MCF 10A (cell line): ENCODE measurements around the gene NAPEPLD. TPM values are rescaled to one million over a fixed set of nuclear protein-coding genes. Genes with fewer than 3 reads are reported as not detected.

Source experiments
- BruUV-seq: library from RNA; stranded (reverse); fragments of 400-500 nt; replicated peaks from 2 replicates; lab custom pipeline; 2021; lab: Mats Ljungman, UMichigan
- CTCF ChIA-PET: fragments of 300-600 bp; sonication (Branson Sonifier 250); formaldehyde crosslinking; extraction: SDS; loops from one replicate; lab custom pipeline; 2021; ENCODE audit warnings: antibody characterized with exemption, inconsistent platforms; lab: Yijun Ruan, JAX
- POLR2A ChIA-PET: fragments of 300-600, 350-650 bp; sonication (Branson Sonifier 250); formaldehyde crosslinking; extraction: SDS; loops from one replicate; lab custom pipeline; 2020; ENCODE audit warnings: antibody characterized with exemption, inconsistent platforms; lab: Yijun Ruan, JAX
- DNase-seq: peaks from one replicate; pipeline ENCODE4 v3.0.0-alpha.2; 2018; ENCODE audit not compliant: unreplicated experiment
- H3K27ac Mint-ChIP-seq: one replicate; pipeline ENCODE4 v1.8.0; 2022; ENCODE audit warnings: mild to moderate bottlenecking, low read depth, mixed read lengths; ENCODE audit not compliant: unreplicated experiment
- H3K27me3 Mint-ChIP-seq: one replicate; pipeline ENCODE4 v1.8.0; 2022; ENCODE audit warnings: mixed read lengths; ENCODE audit not compliant: insufficient read depth, unreplicated experiment
- H3K36me3 Mint-ChIP-seq: one replicate; pipeline ENCODE4 v1.8.0; 2022; ENCODE audit warnings: mild to moderate bottlenecking, moderate library complexity, mixed read lengths; ENCODE audit not compliant: insufficient read depth, unreplicated experiment
- H3K4me1 Mint-ChIP-seq: one replicate; pipeline ENCODE4 v1.8.0; 2022; ENCODE audit warnings: mixed read lengths; ENCODE audit not compliant: insufficient read depth, unreplicated experiment
- H3K4me3 Mint-ChIP-seq: one replicate; pipeline ENCODE4 v1.8.0; 2022; ENCODE audit warnings: mild to moderate bottlenecking, moderate library complexity, mixed read lengths; ENCODE audit not compliant: unreplicated experiment
- H3K9me3 Mint-ChIP-seq: one replicate; pipeline ENCODE4 v1.8.0; 2022; ENCODE audit warnings: mixed read lengths; ENCODE audit not compliant: unreplicated experiment
- intact Hi-C: fragments of 100-400 bp; cut with micrococcal nuclease; formaldehyde crosslinking; loops from 2 replicates; pipeline ENCODE4 v1.14.1; 2022
- total RNA-seq: library from RNA; stranded (reverse); gene quantifications from 2 replicates; pipeline ENCODE4 v1.2.3, GENCODE V29; 2022
- TF ChIP-seq, protein P1 (sequence below): fragments of 200-600 bp; IDR thresholded peaks from one replicate; pipeline ENCODE4 v1.8.0; 2022; ENCODE audit warnings: antibody characterized with exemption, mild to moderate bottlenecking; ENCODE audit not compliant: unreplicated experiment

Gene NAPEPLD
- total RNA-seq, 1 experiment from 2014 or later = 6.1 TPM

DNA sequence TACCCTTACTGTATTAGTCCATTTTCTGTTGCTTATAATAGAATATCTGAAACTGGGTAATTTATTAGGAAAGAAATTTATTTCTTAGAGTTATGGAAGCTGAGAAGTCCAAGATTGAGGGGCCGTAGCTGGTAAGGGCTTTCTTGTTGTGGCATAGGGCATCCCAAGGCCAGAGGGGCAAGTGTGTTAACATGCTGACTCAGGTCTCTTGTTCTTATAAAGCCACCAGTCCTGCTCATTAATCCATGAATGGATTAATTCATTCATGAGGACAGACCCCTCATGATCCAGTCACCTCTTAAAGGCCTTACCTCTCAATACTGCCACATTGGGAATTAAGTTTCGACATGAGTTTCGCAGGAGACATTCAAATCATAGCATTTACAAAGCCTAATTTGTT is 71.6 kb downstream of the NAPEPLD start:
- BruUV-seq = no TSS peak
- H3K9me3 Mint-ChIP-seq = no peaks in the 10 kb centered on the region
- intact Hi-C loops = no loop called here
- ChIA-PET CTCF (interaction anchor here (0.8 to 1.1 kb wide), 3 partner anchors 16 to 71 kb away, joined by 3 read pairs; no protein-coding TSS in a partner anchor), POLR2A (interaction anchor here (2.3 to 3.8 kb wide), 4 partner anchors 13 to 270 kb away, joined by 7 to 45 read pairs (median 9); partner anchors contain the start of gene PSMC2)
- no peak overlapping the region for H3K4me3 Mint-ChIP-seq
- TF ChIP-seq, protein P1, sequence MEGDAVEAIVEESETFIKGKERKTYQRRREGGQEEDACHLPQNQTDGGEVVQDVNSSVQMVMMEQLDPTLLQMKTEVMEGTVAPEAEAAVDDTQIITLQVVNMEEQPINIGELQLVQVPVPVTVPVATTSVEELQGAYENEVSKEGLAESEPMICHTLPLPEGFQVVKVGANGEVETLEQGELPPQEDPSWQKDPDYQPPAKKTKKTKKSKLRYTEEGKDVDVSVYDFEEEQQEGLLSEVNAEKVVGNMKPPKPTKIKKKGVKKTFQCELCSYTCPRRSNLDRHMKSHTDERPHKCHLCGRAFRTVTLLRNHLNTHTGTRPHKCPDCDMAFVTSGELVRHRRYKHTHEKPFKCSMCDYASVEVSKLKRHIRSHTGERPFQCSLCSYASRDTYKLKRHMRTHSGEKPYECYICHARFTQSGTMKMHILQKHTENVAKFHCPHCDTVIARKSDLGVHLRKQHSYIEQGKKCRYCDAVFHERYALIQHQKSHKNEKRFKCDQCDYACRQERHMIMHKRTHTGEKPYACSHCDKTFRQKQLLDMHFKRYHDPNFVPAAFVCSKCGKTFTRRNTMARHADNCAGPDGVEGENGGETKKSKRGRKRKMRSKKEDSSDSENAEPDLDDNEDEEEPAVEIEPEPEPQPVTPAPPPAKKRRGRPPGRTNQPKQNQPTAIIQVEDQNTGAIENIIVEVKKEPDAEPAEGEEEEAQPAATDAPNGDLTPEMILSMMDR = no peak
- H3K27ac Mint-ChIP-seq = no peak overlapping the region
- H3K4me1 Mint-ChIP-seq = peaks cover 11% of the 10 kb centered on the region
- H3K27me3 Mint-ChIP-seq = no peaks in the 10 kb centered on the region
- DNase-seq = no peak
- peaks cover 13% of the 10 kb centered on the region for H3K36me3 Mint-ChIP-seq

DNA sequence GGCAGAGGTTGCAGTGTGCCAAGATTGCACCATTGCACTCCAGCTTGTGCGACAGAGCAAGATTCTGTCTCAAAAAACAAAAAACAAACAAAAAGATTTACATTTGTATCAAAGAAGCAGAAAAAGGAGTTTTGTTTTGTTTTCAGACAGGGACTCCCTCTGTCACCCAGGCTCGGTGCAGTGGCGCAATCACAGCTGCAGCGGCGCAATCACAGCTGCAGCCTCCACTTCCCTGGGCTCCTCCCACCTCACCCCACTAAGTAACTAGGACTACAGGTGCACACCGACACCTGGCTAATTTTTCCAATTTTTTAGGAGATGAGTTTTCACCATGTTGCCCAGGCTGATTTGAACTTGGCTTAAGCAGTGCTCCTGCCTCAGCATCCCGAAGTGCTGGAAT is 72.1 kb downstream of the NAPEPLD start:
- Mint-ChIP-seq H3K27me3 (no peaks in the 10 kb centered on the region), H3K27ac (peak overlapping the region; percentile 91), H3K4me3 (peak overlapping the region; percentile 83), H3K4me1 (peaks cover 11% of the 10 kb centered on the region), H3K36me3 (peaks cover 13% of the 10 kb centered on the region), H3K9me3 (no peaks in the 10 kb centered on the region)
- DNase-seq = peak; percentile 19
- ChIA-PET CTCF (interaction anchor here (0.8 to 1.1 kb wide), 3 partner anchors 16 to 72 kb away, joined by 3 read pairs; no protein-coding TSS in a partner anchor), POLR2A (interaction anchor here (1.2 to 4.0 kb wide), 9 partner anchors 7 to 1937 kb away, joined by 3 to 45 read pairs (median 8); partner anchors contain the start of genes NAPEPLD and PSMC2)
- intact Hi-C loops = no loop called here
- TF ChIP-seq, protein P1 = no peak
- no TSS peak for BruUV-seq

DNA sequence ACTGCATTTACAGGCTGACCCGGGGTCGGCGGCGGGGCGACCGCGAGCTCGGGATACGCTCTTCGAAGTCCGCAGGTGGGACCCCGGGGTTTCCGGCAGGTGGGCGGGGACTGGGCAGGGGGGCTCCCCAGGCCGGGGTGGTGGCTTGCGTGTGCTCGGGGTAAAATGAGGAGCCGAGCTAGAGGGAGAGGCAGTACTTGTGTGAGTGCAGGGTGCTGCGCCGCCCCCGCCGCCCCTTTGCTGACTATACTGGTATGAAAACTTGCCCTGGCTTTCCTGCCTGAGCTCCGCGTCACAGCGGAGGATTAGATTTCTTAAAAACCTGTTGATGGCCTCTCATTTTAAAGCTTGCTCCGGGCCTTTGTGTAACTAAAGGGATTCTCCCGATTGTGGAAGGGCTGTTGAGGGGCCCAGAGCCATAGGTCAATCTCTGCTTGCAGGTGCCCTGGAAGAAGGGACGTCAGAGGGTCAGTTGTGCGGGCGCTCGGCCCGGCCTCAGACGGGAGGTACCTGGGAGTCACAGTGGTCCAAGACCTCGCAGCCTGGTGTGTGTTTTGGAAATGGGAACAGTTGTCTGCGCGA is 73.5 kb downstream of the NAPEPLD start:
- intact Hi-C loops = loop anchor here (2.0 kb wide), 1 partner anchor 73 kb away; the partner anchor contains the start of gene NAPEPLD
- peak; percentile 48 for DNase-seq
- H3K4me1 Mint-ChIP-seq = peaks cover 11% of the 10 kb centered on the region
- no peaks in the 10 kb centered on the region for H3K27me3 Mint-ChIP-seq
- no peaks in the 10 kb centered on the region for H3K9me3 Mint-ChIP-seq
- no TSS peak for BruUV-seq
- H3K27ac Mint-ChIP-seq = peak overlapping the region; percentile 91
- POLR2A ChIA-PET = interaction anchor here (0.6 to 4.0 kb wide), 23 partner anchors 9 to 1938 kb away, joined by 3 to 45 read pairs (median 7); partner anchors contain the start of genes FAM185A, NAPEPLD and PSMC2
- H3K4me3 Mint-ChIP-seq = peak overlapping the region; percentile 83
- CTCF ChIA-PET = interaction anchor here (0.6 to 7.8 kb wide), 10 partner anchors 9 to 329 kb away, joined by 3 to 65 read pairs (median 3); partner anchors contain the start of gene NAPEPLD
- TF ChIP-seq, protein P1 = no peak
- peaks cover 12% of the 10 kb centered on the region for H3K36me3 Mint-ChIP-seq
